Adipocyte (in vitro differentiated cells): ENCODE results near the gene LRRK1.

Source experiments
- DNase-seq: peaks from one replicate; pipeline ENCODE4 v3.0.0-alpha.2; 2015; ENCODE audit warnings: low read depth
- H3K27me3 ChIP-seq: replicated peaks from 2 replicates; pipeline ENCODE4 v1.7.0; 2013; ENCODE audit warnings: mild to moderate bottlenecking, low read length, moderate library complexity; ENCODE audit not compliant: control insufficient read depth, insufficient read depth
- H3K36me3 ChIP-seq: 2 replicates; pipeline ENCODE4 v1.7.0; 2013; ENCODE audit warnings: low read length, mild to moderate bottlenecking, moderate library complexity; ENCODE audit not compliant: control insufficient read depth, insufficient read depth, severe bottlenecking
- H3K4me1 ChIP-seq: 2 replicates; pipeline ENCODE4 v1.7.0; 2013; ENCODE audit warnings: mild to moderate bottlenecking, low read length, moderate library complexity; ENCODE audit not compliant: control insufficient read depth, insufficient read depth
- H3K4me3 ChIP-seq: 2 replicates; pipeline ENCODE4 v1.7.0; 2013; ENCODE audit warnings: mild to moderate bottlenecking, low read length, moderate library complexity
- H3K9ac ChIP-seq: 2 replicates; pipeline ENCODE4 v1.7.0; 2013; ENCODE audit warnings: mild to moderate bottlenecking, low read length, moderate library complexity
- H3K9me3 ChIP-seq: 2 replicates; pipeline ENCODE4 v1.7.0; 2013; ENCODE audit warnings: mild to moderate bottlenecking, low read length, moderate library complexity; ENCODE audit not compliant: control insufficient read depth

Gene LRRK1

GRCh38 chr15:100942656-100943425 is 23.7 kb downstream of the LRRK1 start:
- Histone ChIP-seq H3K36me3 (no peaks in the 10 kb centered on the region), H3K4me3 (no peak overlapping the region), H3K27me3 (no peaks in the 10 kb centered on the region), H3K4me1 (peaks cover 19% of the 10 kb centered on the region), H3K9me3 (no peaks in the 10 kb centered on the region), H3K9ac (no peak overlapping the region)
- peak; percentile 17 for DNase-seq

GRCh38 chr15:100944244-100944895 is 25.2 kb downstream of the LRRK1 start:
- Histone ChIP-seq H3K9me3 (no peaks in the 10 kb centered on the region), H3K9ac (peak overlapping the region; percentile 19), H3K4me3 (peak overlapping the region; percentile 5), H3K4me1 (peaks cover 19% of the 10 kb centered on the region), H3K27me3 (no peaks in the 10 kb centered on the region), H3K36me3 (no peaks in the 10 kb centered on the region)
- peak; percentile 19 for DNase-seq

GRCh38 chr15:100944986-100945385 is 25.8 kb downstream of the LRRK1 start:
- H3K9ac ChIP-seq = peak overlapping the region; percentile 19
- no peak overlapping the region for H3K4me3 ChIP-seq
- H3K9me3 ChIP-seq = no peaks in the 10 kb centered on the region
- no peak for DNase-seq
- H3K27me3 ChIP-seq = no peaks in the 10 kb centered on the region
- H3K4me1 ChIP-seq = peaks cover 19% of the 10 kb centered on the region
- no peaks in the 10 kb centered on the region for H3K36me3 ChIP-seq

DNA sequence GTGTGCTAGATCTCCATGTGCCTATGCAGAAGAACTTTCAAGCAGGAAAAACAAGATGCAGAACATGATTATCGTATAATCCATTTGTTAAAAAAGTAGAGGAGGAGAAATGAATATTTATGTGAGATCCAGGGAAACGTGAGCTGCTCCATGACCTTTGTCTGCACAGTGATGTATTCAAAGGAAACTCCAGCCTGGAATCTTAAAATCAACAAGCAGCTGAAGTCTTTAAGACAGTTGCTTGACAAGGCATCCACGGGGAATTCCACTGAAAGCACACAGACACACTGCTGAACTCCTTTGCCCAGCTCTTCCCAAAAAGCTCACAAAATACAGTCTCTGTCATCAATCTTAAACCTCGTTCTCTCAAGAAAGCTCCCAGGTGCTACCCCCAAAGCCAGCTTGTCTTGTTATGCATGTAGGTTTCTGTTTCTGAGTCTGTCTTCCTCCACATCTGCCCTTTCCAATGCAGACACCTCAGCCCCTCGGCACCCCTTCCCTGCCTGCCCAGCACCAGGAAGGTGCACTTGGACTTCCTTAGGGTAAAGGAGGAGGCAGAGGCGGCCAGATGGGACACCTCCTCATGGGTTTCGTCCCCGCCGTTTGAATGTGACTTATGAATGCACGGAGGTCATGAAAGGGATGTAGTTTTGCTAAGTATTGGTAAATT is 28.7 kb downstream of the LRRK1 start:
- no peak overlapping the region for H3K4me3 ChIP-seq

GRCh38 chr15:100948430-100948762 is 29.2 kb downstream of the LRRK1 start:
- H3K4me1 ChIP-seq = peaks cover 11% of the 10 kb centered on the region
- no peaks in the 10 kb centered on the region for H3K27me3 ChIP-seq
- H3K4me3 ChIP-seq = no peak overlapping the region
- H3K9me3 ChIP-seq = no peaks in the 10 kb centered on the region
- no peak for DNase-seq
- H3K9ac ChIP-seq = no peak overlapping the region
- H3K36me3 ChIP-seq = no peaks in the 10 kb centered on the region

More for the DNA sequence above, 28.7 kb downstream of the LRRK1 start:
- no peaks in the 10 kb centered on the region for H3K36me3 ChIP-seq
- peaks cover 16% of the 10 kb centered on the region for H3K4me1 ChIP-seq
- DNase-seq = no peak
- H3K9me3 ChIP-seq = no peaks in the 10 kb centered on the region
- no peak overlapping the region for H3K9ac ChIP-seq
- H3K27me3 ChIP-seq = no peaks in the 10 kb centered on the region

DNA sequence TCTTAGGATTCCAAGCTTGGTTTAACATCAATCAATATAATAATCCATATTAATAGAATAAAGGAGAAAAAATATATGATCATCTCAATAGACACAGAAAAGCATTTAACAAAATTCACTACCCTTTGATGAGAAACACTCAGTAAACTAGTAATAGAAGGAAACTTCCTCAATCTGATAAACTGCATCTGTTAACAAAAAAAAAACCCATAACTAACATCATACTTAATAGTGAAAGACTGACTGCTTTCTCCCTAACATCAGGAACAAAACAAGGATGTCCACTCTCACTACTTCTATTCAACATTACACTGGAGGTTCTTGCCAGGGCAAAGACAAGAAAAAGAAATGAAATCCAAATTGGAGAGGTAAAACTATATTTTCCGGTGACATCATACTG is 30.5 kb downstream of the LRRK1 start:
- no peaks in the 10 kb centered on the region for H3K27me3 ChIP-seq
- H3K9ac ChIP-seq = no peak overlapping the region
- H3K4me1 ChIP-seq = peaks cover 4% of the 10 kb centered on the region
- H3K9me3 ChIP-seq = no peaks in the 10 kb centered on the region
- DNase-seq = no peak
- H3K36me3 ChIP-seq = no peaks in the 10 kb centered on the region
- no peak overlapping the region for H3K4me3 ChIP-seq

GRCh38 chr15:100951965-100952364 is 32.8 kb downstream of the LRRK1 start:
- Histone ChIP-seq H3K9ac (no peak overlapping the region), H3K4me1 (peaks cover 5% of the 10 kb centered on the region)

GRCh38 chr15:100952566-100952965 is 33.4 kb downstream of the LRRK1 start:
- no peaks in the 10 kb centered on the region for H3K9me3 ChIP-seq
- DNase-seq = no peak
- no peaks in the 10 kb centered on the region for H3K27me3 ChIP-seq
- H3K9ac ChIP-seq = no peak overlapping the region
- peaks cover 11% of the 10 kb centered on the region for H3K4me1 ChIP-seq
- H3K4me3 ChIP-seq = no peak overlapping the region
- H3K36me3 ChIP-seq = no peaks in the 10 kb centered on the region

More at GRCh38 chr15:100951965-100952364, 32.8 kb downstream of the LRRK1 start:
- H3K27me3 ChIP-seq = no peaks in the 10 kb centered on the region
- H3K4me3 ChIP-seq = no peak overlapping the region
- no peaks in the 10 kb centered on the region for H3K9me3 ChIP-seq
- no peaks in the 10 kb centered on the region for H3K36me3 ChIP-seq
- no peak for DNase-seq

- H3K27me3 ChIP-seq = no peaks in the 10 kb centered on the region
Observed at GRCh38 chr15:100958326-100959065, 39.3 kb downstream of the LRRK1 start.

DNA sequence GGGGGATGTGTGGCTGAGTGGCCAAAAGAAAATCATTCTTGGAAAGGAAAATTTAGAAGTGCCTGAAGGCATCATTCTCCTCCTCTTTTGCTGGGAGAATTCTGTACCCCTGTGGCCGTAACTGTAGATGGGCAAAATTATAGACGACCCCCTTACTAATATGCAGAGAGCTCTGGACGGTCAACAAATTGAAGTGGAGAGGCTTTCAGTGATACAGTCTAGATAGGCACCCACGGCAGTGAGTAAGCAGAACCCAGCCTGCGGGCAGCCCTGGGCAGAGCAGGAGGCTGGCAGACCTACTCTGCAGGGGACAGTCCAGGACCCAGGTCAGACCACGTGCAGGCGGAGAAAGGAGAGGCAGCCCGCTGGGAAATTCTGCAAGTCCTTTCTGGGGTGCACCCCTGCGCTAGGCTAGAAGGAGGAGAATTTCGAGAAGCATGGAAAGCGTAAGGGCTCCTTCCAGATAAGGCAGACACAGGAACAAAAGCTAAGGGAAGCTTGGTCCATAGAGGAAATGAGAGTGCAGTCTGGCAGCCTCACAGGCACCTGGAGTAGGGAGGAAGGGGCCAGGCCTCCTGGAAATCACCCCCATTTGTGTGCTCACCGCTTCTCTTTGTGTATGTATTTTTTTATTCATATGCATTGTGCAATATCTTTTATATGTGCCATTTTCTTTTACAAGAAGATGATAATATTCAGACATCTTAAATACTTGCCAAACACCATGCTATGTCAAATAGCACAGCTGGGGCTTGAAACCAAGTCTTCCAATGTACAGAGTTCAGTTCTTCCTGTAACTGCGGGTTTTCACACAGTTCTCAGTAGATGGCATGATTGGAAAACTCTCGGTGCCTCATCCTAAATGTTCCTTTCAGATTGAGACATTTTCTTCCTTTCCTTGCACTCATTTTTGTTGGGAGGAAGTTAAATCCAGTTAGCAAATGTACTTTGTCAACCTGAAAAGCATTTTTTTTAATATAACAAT is 40.2 kb downstream of the LRRK1 start:
- DNase-seq = no peak
- no peaks in the 10 kb centered on the region for H3K9me3 ChIP-seq
- peak overlapping the region; percentile 60 for H3K4me3 ChIP-seq

More at GRCh38 chr15:100958326-100959065, 39.3 kb downstream of the LRRK1 start:
- H3K9ac ChIP-seq = peak overlapping the region; percentile 71
- peak overlapping the region; percentile 60 for H3K4me3 ChIP-seq
- peaks cover 46% of the 10 kb centered on the region for H3K4me1 ChIP-seq
- no peaks in the 10 kb centered on the region for H3K36me3 ChIP-seq
- H3K9me3 ChIP-seq = no peaks in the 10 kb centered on the region
- DNase-seq = peak; percentile 55

More for the DNA sequence above, 40.2 kb downstream of the LRRK1 start:
- Histone ChIP-seq H3K36me3 (no peaks in the 10 kb centered on the region), H3K4me1 (peaks cover 46% of the 10 kb centered on the region), H3K9ac (peak overlapping the region; percentile 41), H3K27me3 (no peaks in the 10 kb centered on the region)
